HepG2 (cell line): Measurements from ENCODE around the gene MGA. TPM values are rescaled to one million over a fixed set of nuclear protein-coding genes. Genes with fewer than 3 reads are reported as not detected.

Experiments
- ATAC-seq: fragments of 200-7000 bp; cut with Tn5 transposase; 3 replicates; pipeline ENCODE4 v1.9.1; 2020; ENCODE audit warnings: mild to moderate bottlenecking, moderate library complexity
- BruUV-seq: library from RNA; stranded (reverse); fragments of 400-500 nt; replicated peaks from 2 replicates; lab custom pipeline; 2021; lab: Mats Ljungman, UMichigan
- CTCF ChIA-PET: fragments of 300-600 bp; formaldehyde crosslinking; extraction: SDS; loops from one replicate; lab custom pipeline; 2021; ENCODE audit warnings: low total read pairs, inconsistent platforms, low intra/inter-chr PET ratio; lab: Yijun Ruan, JAX
- POLR2A ChIA-PET: fragments of 350-600 bp; sonication (Branson Sonifier 250); formaldehyde crosslinking; loops from one replicate; lab custom pipeline; 2020; ENCODE audit warnings: antibody characterized with exemption, inconsistent platforms; lab: Yijun Ruan, JAX
- DNase-seq: peaks from one replicate; pipeline ENCODE4 v3.0.0-alpha.2; 2015; ENCODE audit warnings: low spot score
- FAIRE-seq: peaks from 3 replicates; lab custom pipeline; 2011; peaks lifted over from hg19 to GRCh38; lab: Jason Lieb, UNC
- H2AFZ ChIP-seq: one replicate; pipeline ENCODE4 v1.6.1; 2011; ENCODE audit warnings: low read length, inconsistent platforms
- H3K27ac ChIP-seq: fragments of 300-600 bp; 3 replicates; pipeline ENCODE4 v1.8.0; 2011; ENCODE audit warnings: mixed run types, mild to moderate bottlenecking, mixed read lengths, low read length, inconsistent platforms; ENCODE audit not compliant: insufficient read depth; ENCODE audit errors: extremely low read length
- H3K27me3 ChIP-seq, 2 experiments: fragments of 200-600 bp in 1 of 2; 2 replicates in 1 of 2; 3 replicates in 1 of 2; pipeline versions ENCODE4 v1.6.0 to v1.8.0; 2011; ENCODE audit warnings: low read length in 2 of 2, mild to moderate bottlenecking in 2 of 2, moderate library complexity in 2 of 2, inconsistent platforms in 1 of 2; ENCODE audit not compliant: insufficient read depth in 2 of 2, control insufficient read depth in 1 of 2
- H3K36me3 ChIP-seq, 2 experiments: fragments of 200-600 bp in 1 of 2; replicated peaks in 1 of 2; 2 replicates in 1 of 2; 3 replicates in 1 of 2; pipeline versions ENCODE4 v1.5.1 to v1.8.0; 2011; ENCODE audit warnings: low read length in 2 of 2, inconsistent platforms in 1 of 2; ENCODE audit not compliant: insufficient read depth in 2 of 2, control insufficient read depth in 1 of 2
- H3K4me1 ChIP-seq: 2 replicates; pipeline ENCODE4 v1.5.1; 2012; ENCODE audit warnings: low read length, inconsistent platforms; ENCODE audit not compliant: insufficient read depth
- H3K4me2 ChIP-seq: 2 replicates; pipeline ENCODE4 v1.6.0; 2011; ENCODE audit warnings: low read depth, low read length, inconsistent platforms
- H3K4me3 ChIP-seq, 3 experiments: fragments of 200-600 bp in 1 of 3; sonication (generic), shearing (Covaris generic) in 1 of 3; replicated peaks in 1 of 3; 2 replicates each; pipeline ENCODE4 v1.5.1; 2011 to 2016; ENCODE audit warnings: low read length in 3 of 3, inconsistent platforms in 2 of 3, low read depth in 2 of 3, mild to moderate bottlenecking in 2 of 3, control low read depth in 1 of 3, mixed read lengths in 1 of 3; ENCODE audit not compliant: insufficient read depth in 1 of 3
- H3K79me2 ChIP-seq: one replicate; pipeline ENCODE4 v1.6.1; 2011; ENCODE audit warnings: low read length, inconsistent platforms; ENCODE audit not compliant: insufficient read depth
- H3K9ac ChIP-seq: 2 replicates; pipeline ENCODE4 v1.6.0; 2011; ENCODE audit warnings: mild to moderate bottlenecking, low read depth, low read length, inconsistent platforms; ENCODE audit not compliant: insufficient read depth
- H3K9me3 ChIP-seq: 2 replicates; pipeline ENCODE4 v1.5.1; 2012; ENCODE audit warnings: mild to moderate bottlenecking, low read length
- H4K20me1 ChIP-seq: 2 replicates; pipeline ENCODE4 v1.6.0; 2011; ENCODE audit warnings: inconsistent platforms, mild to moderate bottlenecking, low read length, moderate library complexity; ENCODE audit not compliant: insufficient read depth
- IRF2 ChIP-seq: IDR thresholded peaks from 2 replicates; pipeline ENCODE4 v1.6.1; 2018; ENCODE audit warnings: missing genetic modification reagents, missing compliant biosample characterization
- NFIC ChIP-seq: IDR thresholded peaks from 2 replicates; pipeline ENCODE4 v1.6.1; 2012; ENCODE audit warnings: mild to moderate bottlenecking, low read length, inconsistent platforms
- SYNCRIP ChIP-seq: fragments of 200-400 bp; formaldehyde crosslinking; IDR thresholded peaks from 2 replicates; pipeline ENCODE4 v1.6.1; 2018; ENCODE audit warnings: mild to moderate bottlenecking, low read depth, low read length; ENCODE audit not compliant: insufficient read depth
- XRCC5 ChIP-seq: fragments of 200-400 bp; formaldehyde crosslinking; optimal IDR thresholded peaks from 2 replicates; pipeline ENCODE3; 2017; ENCODE audit warnings: mild to moderate bottlenecking, low read length
- ZBTB8A ChIP-seq: sonication (generic); formaldehyde crosslinking; IDR thresholded peaks from 2 replicates; pipeline ENCODE4 v1.4.0; 2020; ENCODE audit warnings: mild to moderate bottlenecking, low read depth, missing genetic modification reagents, borderline replicate concordance
- ZNF20 ChIP-seq: sonication (generic); formaldehyde crosslinking; IDR thresholded peaks from 2 replicates; pipeline ENCODE4 v1.4.0; 2020; ENCODE audit warnings: mild to moderate bottlenecking, moderate library complexity, missing genetic modification reagents
- ZNF572 ChIP-seq: sonication (generic); formaldehyde crosslinking; IDR thresholded peaks from 2 replicates; pipeline ENCODE4 v1.5.1; 2020; ENCODE audit warnings: mild to moderate bottlenecking, missing genetic modification reagents
- WGBS: methylation state at CpG from one replicate; pipeline ENCODE4 v1.1.6; 2017; ENCODE audit warnings: low lambda C conversion rate; 5-methylcytosine and 5-hydroxymethylcytosine counted together
- in situ Hi-C: cut with HindIII; loops from 2 replicates; pipeline ENCODE4 v1.10.0; 2017; ENCODE audit warnings: low pct_unique_long_range_greater_than_20kb; ENCODE audit not compliant: extremely low pct_ligation_motif_present
- intact Hi-C: fragments of 100-400 bp; cut with micrococcal nuclease; formaldehyde crosslinking; loops from one replicate; pipeline ENCODE4 v1.10.0; 2022; ENCODE audit not compliant: unreplicated experiment
- polyA plus RNA-seq, 8 experiments: library from polyadenylated mRNA; depleted of rRNA in 3 of 8; stranded (reverse) in 7 of 8; unstranded in 1 of 8; fragments of >200 nt; fragmentation: Illumina TruSeq in 4 of 8; extraction: Trizol in 4 of 8; gene quantifications; 2 replicates each; pipeline versions ENCODE4 v1.2.1 to v1.2.3, GENCODE V29; 2011 to 2016; ENCODE audit warnings: low read depth in 4 of 8, missing spikeins in 1 of 8, mixed read lengths in 1 of 8; ENCODE audit not compliant: insufficient read depth in 1 of 8
- total RNA-seq, 5 experiments: library from RNA; depleted of rRNA; stranded (reverse); fragments of >200 nt; fragmentation: Illumina TruSeq; extraction: Trizol; gene quantifications; 2 replicates each; pipeline ENCODE4 v1.2.3, GENCODE V29; 2016; ENCODE audit warnings: low read depth in 1 of 5
- TF ChIP-seq, protein P1 (sequence below): sonication (generic); formaldehyde crosslinking; IDR thresholded peaks from 2 replicates; pipeline ENCODE4 v1.4.0; 2020; ENCODE audit warnings: missing genetic modification reagents
- TF ChIP-seq, protein P2 (sequence below): sonication (generic); formaldehyde crosslinking; IDR thresholded peaks from 2 replicates; pipeline ENCODE4 v1.5.1; 2020; ENCODE audit warnings: missing genetic modification reagents, mild to moderate bottlenecking, borderline replicate concordance
- TF ChIP-seq, protein P3 (sequence below): sonication (generic); formaldehyde crosslinking; IDR thresholded peaks from 2 replicates; pipeline ENCODE4 v1.4.0; 2020; ENCODE audit warnings: missing genetic modification reagents, mild to moderate bottlenecking, borderline replicate concordance
- TF ChIP-seq, protein P4 (sequence below): IDR thresholded peaks from 2 replicates; pipeline ENCODE4 v1.6.1; 2016; ENCODE audit warnings: mild to moderate bottlenecking
- TF ChIP-seq, protein P5 (sequence below): sonication (generic); formaldehyde crosslinking; conservative IDR thresholded peaks from 2 replicates; pipeline ENCODE4 v1.4.0; 2020; ENCODE audit warnings: missing genetic modification reagents

MGA gene
- total and polyA plus RNA-seq, 2 of the 13 experiments (the other 11 are each of a cell fraction or from before 2014, with no cell fraction given): 5.3 to 59.0 TPM

DNA sequence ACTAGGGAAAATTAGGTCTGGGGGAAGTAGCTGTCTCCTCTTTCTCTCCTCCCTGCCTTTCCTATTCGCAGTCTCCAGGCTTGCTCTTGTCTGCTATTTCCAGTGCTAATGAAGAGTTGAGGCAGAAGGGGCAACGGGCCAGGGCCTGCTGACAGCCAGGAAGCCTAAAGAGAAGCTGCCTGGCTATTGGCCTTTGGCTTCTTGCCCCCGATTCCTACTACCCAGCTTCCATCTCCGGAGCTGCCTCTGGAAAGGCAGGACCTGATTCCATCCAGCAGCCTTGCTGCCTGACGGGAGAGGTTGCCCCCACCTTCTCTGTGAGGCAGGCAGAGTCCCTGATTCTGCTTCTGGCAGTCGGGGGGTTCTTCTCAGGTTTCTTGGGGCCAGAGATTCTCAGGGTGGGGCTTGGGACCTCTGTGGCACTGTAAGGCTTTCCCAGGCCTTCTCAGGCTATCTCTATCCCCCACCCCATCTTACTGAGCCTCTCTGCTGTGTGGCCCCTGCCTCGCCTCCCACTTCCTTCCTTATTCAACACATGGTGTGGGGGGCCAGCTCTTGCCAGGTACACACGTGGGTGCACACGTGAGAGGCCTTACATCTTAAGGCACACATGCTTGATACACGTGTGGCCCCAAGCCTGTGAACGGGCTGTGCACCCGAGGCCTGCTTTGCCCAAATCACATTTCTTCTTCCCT lies 149.5 kb downstream of the MGA start:
- Histone ChIP-seq H3K9me3 (no peaks in the 10 kb centered on the region), H3K9ac (no peak overlapping the region), H3K27me3 (no peaks in the 10 kb centered on the region), H3K4me2 (no peak overlapping the region), H2AFZ (no peak overlapping the region), H3K4me1 (no peaks in the 10 kb centered on the region), H4K20me1 (no peaks in the 10 kb centered on the region), H3K79me2 (no peaks in the 10 kb centered on the region), H3K27ac (no peak overlapping the region), H3K4me3 (no peak overlapping the region), H3K36me3 (peaks cover 3 to 5% of the 10 kb centered on the region in 2 experiments; a peak in 1 of 5 replicates)
- ATAC-seq (no peak), DNase-seq (no peak), FAIRE-seq (no peak)
- no TSS peak for BruUV-seq
- intact Hi-C loops (loop anchor here (5.0 kb wide), 1 partner anchor 247 kb away; no protein-coding TSS in a partner anchor), in situ Hi-C loops (loop anchor here (5.0 kb wide), 1 partner anchor 37 kb away; the partner anchor contains the start of gene MAPKBP1)
- ChIA-PET POLR2A (interaction anchor here (3.4 kb wide), 1 partner anchor 36 kb away, joined by 20 read pairs; the partner anchor contains the start of gene MAPKBP1), CTCF (interaction anchor here (4.8 kb wide), 1 partner anchor 37 kb away, joined by 98 read pairs; the partner anchor contains the start of gene MAPKBP1)
- 86% methylated on average over 9 of the region's 12 CpGs for WGBS
- TF ChIP-seq ZBTB8A (CRISPR knock-in tag) (no peak), SYNCRIP (no peak), ZNF572 (CRISPR knock-in tag) (no peak), XRCC5 (no peak), IRF2 (CRISPR knock-in tag) (no peak), ZNF20 (CRISPR knock-in tag) (no peak), NFIC (no peak)
- TF ChIP-seq, protein P1, sequence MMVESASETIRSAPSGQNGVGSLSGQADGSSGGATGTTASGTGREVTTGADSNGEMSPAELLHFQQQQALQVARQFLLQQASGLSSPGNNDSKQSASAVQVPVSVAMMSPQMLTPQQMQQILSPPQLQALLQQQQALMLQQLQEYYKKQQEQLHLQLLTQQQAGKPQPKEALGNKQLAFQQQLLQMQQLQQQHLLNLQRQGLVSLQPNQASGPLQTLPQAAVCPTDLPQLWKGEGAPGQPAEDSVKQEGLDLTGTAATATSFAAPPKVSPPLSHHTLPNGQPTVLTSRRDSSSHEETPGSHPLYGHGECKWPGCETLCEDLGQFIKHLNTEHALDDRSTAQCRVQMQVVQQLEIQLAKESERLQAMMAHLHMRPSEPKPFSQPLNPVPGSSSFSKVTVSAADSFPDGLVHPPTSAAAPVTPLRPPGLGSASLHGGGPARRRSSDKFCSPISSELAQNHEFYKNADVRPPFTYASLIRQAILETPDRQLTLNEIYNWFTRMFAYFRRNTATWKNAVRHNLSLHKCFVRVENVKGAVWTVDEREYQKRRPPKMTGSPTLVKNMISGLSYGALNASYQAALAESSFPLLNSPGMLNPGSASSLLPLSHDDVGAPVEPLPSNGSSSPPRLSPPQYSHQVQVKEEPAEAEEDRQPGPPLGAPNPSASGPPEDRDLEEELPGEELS (CRISPR knock-in tag): no peak
- TF ChIP-seq, protein P2, sequence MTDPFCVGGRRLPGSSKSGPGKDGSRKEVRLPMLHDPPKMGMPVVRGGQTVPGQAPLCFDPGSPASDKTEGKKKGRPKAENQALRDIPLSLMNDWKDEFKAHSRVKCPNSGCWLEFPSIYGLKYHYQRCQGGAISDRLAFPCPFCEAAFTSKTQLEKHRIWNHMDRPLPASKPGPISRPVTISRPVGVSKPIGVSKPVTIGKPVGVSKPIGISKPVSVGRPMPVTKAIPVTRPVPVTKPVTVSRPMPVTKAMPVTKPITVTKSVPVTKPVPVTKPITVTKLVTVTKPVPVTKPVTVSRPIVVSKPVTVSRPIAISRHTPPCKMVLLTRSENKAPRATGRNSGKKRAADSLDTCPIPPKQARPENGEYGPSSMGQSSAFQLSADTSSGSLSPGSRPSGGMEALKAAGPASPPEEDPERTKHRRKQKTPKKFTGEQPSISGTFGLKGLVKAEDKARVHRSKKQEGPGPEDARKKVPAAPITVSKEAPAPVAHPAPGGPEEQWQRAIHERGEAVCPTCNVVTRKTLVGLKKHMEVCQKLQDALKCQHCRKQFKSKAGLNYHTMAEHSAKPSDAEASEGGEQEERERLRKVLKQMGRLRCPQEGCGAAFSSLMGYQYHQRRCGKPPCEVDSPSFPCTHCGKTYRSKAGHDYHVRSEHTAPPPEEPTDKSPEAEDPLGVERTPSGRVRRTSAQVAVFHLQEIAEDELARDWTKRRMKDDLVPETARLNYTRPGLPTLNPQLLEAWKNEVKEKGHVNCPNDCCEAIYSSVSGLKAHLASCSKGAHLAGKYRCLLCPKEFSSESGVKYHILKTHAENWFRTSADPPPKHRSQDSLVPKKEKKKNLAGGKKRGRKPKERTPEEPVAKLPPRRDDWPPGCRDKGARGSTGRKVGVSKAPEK (CRISPR knock-in tag): no peak
- TF ChIP-seq, protein P3, sequence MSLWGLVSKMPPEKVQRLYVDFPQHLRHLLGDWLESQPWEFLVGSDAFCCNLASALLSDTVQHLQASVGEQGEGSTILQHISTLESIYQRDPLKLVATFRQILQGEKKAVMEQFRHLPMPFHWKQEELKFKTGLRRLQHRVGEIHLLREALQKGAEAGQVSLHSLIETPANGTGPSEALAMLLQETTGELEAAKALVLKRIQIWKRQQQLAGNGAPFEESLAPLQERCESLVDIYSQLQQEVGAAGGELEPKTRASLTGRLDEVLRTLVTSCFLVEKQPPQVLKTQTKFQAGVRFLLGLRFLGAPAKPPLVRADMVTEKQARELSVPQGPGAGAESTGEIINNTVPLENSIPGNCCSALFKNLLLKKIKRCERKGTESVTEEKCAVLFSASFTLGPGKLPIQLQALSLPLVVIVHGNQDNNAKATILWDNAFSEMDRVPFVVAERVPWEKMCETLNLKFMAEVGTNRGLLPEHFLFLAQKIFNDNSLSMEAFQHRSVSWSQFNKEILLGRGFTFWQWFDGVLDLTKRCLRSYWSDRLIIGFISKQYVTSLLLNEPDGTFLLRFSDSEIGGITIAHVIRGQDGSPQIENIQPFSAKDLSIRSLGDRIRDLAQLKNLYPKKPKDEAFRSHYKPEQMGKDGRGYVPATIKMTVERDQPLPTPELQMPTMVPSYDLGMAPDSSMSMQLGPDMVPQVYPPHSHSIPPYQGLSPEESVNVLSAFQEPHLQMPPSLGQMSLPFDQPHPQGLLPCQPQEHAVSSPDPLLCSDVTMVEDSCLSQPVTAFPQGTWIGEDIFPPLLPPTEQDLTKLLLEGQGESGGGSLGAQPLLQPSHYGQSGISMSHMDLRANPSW: no peak
- TF ChIP-seq, protein P4, sequence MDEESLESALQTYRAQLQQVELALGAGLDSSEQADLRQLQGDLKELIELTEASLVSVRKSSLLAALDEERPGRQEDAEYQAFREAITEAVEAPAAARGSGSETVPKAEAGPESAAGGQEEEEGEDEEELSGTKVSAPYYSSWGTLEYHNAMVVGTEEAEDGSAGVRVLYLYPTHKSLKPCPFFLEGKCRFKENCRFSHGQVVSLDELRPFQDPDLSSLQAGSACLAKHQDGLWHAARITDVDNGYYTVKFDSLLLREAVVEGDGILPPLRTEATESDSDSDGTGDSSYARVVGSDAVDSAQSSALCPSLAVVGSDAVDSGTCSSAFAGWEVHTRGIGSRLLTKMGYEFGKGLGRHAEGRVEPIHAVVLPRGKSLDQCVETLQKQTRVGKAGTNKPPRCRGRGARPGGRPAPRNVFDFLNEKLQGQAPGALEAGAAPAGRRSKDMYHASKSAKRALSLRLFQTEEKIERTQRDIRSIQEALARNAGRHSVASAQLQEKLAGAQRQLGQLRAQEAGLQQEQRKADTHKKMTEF (CRISPR knock-in tag): no peak
- TF ChIP-seq, protein P5, sequence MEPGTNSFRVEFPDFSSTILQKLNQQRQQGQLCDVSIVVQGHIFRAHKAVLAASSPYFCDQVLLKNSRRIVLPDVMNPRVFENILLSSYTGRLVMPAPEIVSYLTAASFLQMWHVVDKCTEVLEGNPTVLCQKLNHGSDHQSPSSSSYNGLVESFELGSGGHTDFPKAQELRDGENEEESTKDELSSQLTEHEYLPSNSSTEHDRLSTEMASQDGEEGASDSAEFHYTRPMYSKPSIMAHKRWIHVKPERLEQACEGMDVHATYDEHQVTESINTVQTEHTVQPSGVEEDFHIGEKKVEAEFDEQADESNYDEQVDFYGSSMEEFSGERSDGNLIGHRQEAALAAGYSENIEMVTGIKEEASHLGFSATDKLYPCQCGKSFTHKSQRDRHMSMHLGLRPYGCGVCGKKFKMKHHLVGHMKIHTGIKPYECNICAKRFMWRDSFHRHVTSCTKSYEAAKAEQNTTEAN: no peak
